Right lobe of liver (tissue), 4 donors: ENCODE measurements around the gene STARD8.

Experiments used
- POLR2A ChIP-seq: fragments of 450-650 bp; IDR thresholded peaks from one replicate; pipeline ENCODE4 v1.6.1; 2017; ENCODE audit warnings: antibody characterized with exemption, mild to moderate bottlenecking
- TF ChIP-seq, protein P1 (sequence below), 4 donors: fragments of 200-600 bp in 3 of 4; fragments of 450-650 bp in 1 of 4; IDR thresholded peaks; one replicate each; pipeline versions ENCODE4 v1.5.1 to v1.8.0; 2016 to 2022; ENCODE audit warnings: antibody characterized with exemption in 4 of 4, mild to moderate bottlenecking in 2 of 4
- donor health status: DM: no; HTN: no; CAD: no.
- donor health status: DM: no; HTN: no; CAD: no.
- donor health status: DM: no; HTN: yes; CAD: no.

- TF ChIP-seq, protein P1, sequence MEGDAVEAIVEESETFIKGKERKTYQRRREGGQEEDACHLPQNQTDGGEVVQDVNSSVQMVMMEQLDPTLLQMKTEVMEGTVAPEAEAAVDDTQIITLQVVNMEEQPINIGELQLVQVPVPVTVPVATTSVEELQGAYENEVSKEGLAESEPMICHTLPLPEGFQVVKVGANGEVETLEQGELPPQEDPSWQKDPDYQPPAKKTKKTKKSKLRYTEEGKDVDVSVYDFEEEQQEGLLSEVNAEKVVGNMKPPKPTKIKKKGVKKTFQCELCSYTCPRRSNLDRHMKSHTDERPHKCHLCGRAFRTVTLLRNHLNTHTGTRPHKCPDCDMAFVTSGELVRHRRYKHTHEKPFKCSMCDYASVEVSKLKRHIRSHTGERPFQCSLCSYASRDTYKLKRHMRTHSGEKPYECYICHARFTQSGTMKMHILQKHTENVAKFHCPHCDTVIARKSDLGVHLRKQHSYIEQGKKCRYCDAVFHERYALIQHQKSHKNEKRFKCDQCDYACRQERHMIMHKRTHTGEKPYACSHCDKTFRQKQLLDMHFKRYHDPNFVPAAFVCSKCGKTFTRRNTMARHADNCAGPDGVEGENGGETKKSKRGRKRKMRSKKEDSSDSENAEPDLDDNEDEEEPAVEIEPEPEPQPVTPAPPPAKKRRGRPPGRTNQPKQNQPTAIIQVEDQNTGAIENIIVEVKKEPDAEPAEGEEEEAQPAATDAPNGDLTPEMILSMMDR (IDR thresholded peaks at IDR 0.05), result no peak
- no peak for TF ChIP-seq POLR2A
Measured at GRCh38 chrX:68758671-68759070, 111.2 kb downstream of the STARD8 start.
